Measurements from ENCODE around the gene SGPL1. TPM values are rescaled to one million over a fixed set of nuclear protein-coding genes. Genes with fewer than 3 reads are reported as not detected.

SGPL1 gene
- polyA plus RNA-seq, 1 donor from 2014 or later, result 33.4 TPM

- Histone ChIP-seq H3K36me3 (ENCODE audit: insufficient read depth, low read length) (no peaks in the 10 kb centered on the region), H3K27ac (ENCODE audit: low read length) (no peak within 1 kb of the TSS), H3F3A (ENCODE audit: insufficient read depth, low read length, poor library complexity, severe bottlenecking) (no peaks in the 10 kb centered on the region), H3K27me3 (ENCODE audit: insufficient read depth, low read depth, low read length) (no peaks in the 10 kb centered on the region), H2AFZ (ENCODE audit: low read depth, low read length) (peak within 1 kb of the TSS; percentile 45), H3K9me3 (ENCODE audit: low read length) (no peaks in the 10 kb centered on the region), H3K9ac (ENCODE audit: low read length) (peak within 1 kb of the TSS; percentile 50), H3K79me2 (replicated peaks; ENCODE audit: insufficient read depth, low read length) (no peaks in the 10 kb centered on the region), H3K4me2 (ENCODE audit: low read length) (no peak within 1 kb of the TSS), H4K20me1 (ENCODE audit: insufficient read depth) (no peaks in the 10 kb centered on the region), H3K9me2 (ENCODE audit: insufficient read depth, low read length) (no peaks in the 10 kb centered on the region), H3K4me3 (ENCODE audit: low read length) (peak within 1 kb of the TSS; percentile 70)
- TF ChIP-seq MXI1 (conservative IDR thresholded peaks at IDR 0.05; ENCODE audit: poor library complexity, severe bottlenecking) (peak; percentile 36), RAD21 (conservative IDR thresholded peaks at IDR 0.05) (peak; percentile 5), POLR2AphosphoS5 (IDR thresholded peaks at IDR 0.05) (no peak)
Observed at GRCh38 chr10:70887804-70888800, 72.4 kb downstream of the SGPL1 start, which contains the start of gene PCBD1. Gene PCBD1 (minus strand): TSS chr10:70888565. CDS start chr10:70888533, 32 bp downstream.

GRCh38 chr10:70889291-70889690 is 73.5 kb downstream of the SGPL1 start:
- H3K4me2 ChIP-seq (ENCODE audit: low read length), result no peak overlapping the region
- no peak overlapping the region for H2AFZ ChIP-seq (ENCODE audit: low read depth, low read length)
- H3K9me2 ChIP-seq (ENCODE audit: insufficient read depth, low read length), result no peaks in the 10 kb centered on the region
- H3K27me3 ChIP-seq (ENCODE audit: insufficient read depth, low read depth, low read length), result no peaks in the 10 kb centered on the region
- H3K36me3 ChIP-seq (ENCODE audit: insufficient read depth, low read length), result no peaks in the 10 kb centered on the region
- H3K4me3 ChIP-seq (ENCODE audit: low read length), result no peak overlapping the region
- no peaks in the 10 kb centered on the region for H3K79me2 ChIP-seq (replicated peaks; ENCODE audit: insufficient read depth, low read length)
- no peak overlapping the region for H3K27ac ChIP-seq (ENCODE audit: low read length)
- no peaks in the 10 kb centered on the region for H3F3A ChIP-seq (ENCODE audit: insufficient read depth, low read length, poor library complexity, severe bottlenecking)
- H3K9ac ChIP-seq (ENCODE audit: low read length), result no peak overlapping the region
- H4K20me1 ChIP-seq (ENCODE audit: insufficient read depth), result no peaks in the 10 kb centered on the region
- no peak for TF ChIP-seq MXI1 (conservative IDR thresholded peaks at IDR 0.05; ENCODE audit: poor library complexity, severe bottlenecking)
- TF ChIP-seq CTCF (IDR thresholded peaks at IDR 0.05; ENCODE audit: poor library complexity, severe bottlenecking), result no peak
- no peak for TF ChIP-seq TAF1 (IDR thresholded peaks at IDR 0.05; ENCODE audit: low read depth)
- no peak for TF ChIP-seq POLR2AphosphoS5 (IDR thresholded peaks at IDR 0.05)
- TF ChIP-seq EZH2 (IDR thresholded peaks at IDR 0.05; ENCODE audit: borderline replicate concordance, insufficient read depth, low read length, poor library complexity, severe bottlenecking), result no peak
- no peak for TF ChIP-seq EP300 (conservative IDR thresholded peaks at IDR 0.05; ENCODE audit: poor library complexity, severe bottlenecking)
- no peak for TF ChIP-seq SMC3 (conservative IDR thresholded peaks at IDR 0.05; ENCODE audit: poor library complexity)
- TF ChIP-seq RAD21 (conservative IDR thresholded peaks at IDR 0.05), result no peak
- TF ChIP-seq REST (IDR thresholded peaks at IDR 0.05; ENCODE audit: borderline replicate concordance), result no peak
- no peaks in the 10 kb centered on the region for H3K9me3 ChIP-seq (ENCODE audit: low read length)

Measured in neural cell (in vitro differentiated cells).